ENCODE results near the gene RPS26. TPM values are rescaled to one million over a fixed set of nuclear protein-coding genes. Genes with fewer than 3 reads are reported as not detected.

The RPS26 gene
- polyA plus RNA-seq, 1 donor from 2014 or later, result 598 TPM

- Histone ChIP-seq H3K9ac (ENCODE audit: low read length) (no peak overlapping the region), H3F3A (ENCODE audit: insufficient read depth, low read length, poor library complexity, severe bottlenecking) (no peaks in the 10 kb centered on the region), H3K9me3 (ENCODE audit: low read length) (no peaks in the 10 kb centered on the region), H3K9me2 (ENCODE audit: insufficient read depth, low read length) (no peaks in the 10 kb centered on the region), H3K27me3 (ENCODE audit: insufficient read depth, low read depth, low read length) (no peaks in the 10 kb centered on the region), H3K79me2 (replicated peaks; ENCODE audit: insufficient read depth, low read length) (no peaks in the 10 kb centered on the region), H3K27ac (ENCODE audit: low read length) (no peak overlapping the region), H3K4me2 (ENCODE audit: low read length) (no peak overlapping the region), H3K36me3 (ENCODE audit: insufficient read depth, low read length) (no peaks in the 10 kb centered on the region), H3K4me3 (ENCODE audit: low read length) (no peak overlapping the region), H2AFZ (ENCODE audit: low read depth, low read length) (no peak overlapping the region), H4K20me1 (ENCODE audit: insufficient read depth) (no peaks in the 10 kb centered on the region)
- TF ChIP-seq POLR2AphosphoS5 (IDR thresholded peaks at IDR 0.05) (no peak), CTCF (IDR thresholded peaks at IDR 0.05; ENCODE audit: poor library complexity, severe bottlenecking) (no peak), TAF1 (IDR thresholded peaks at IDR 0.05; ENCODE audit: low read depth) (no peak), REST (IDR thresholded peaks at IDR 0.05; ENCODE audit: borderline replicate concordance) (no peak), SMC3 (conservative IDR thresholded peaks at IDR 0.05; ENCODE audit: poor library complexity) (no peak)
Measured at GRCh38 chr12:56061982-56062381, 20.3 kb downstream of the RPS26 start.

GRCh38 chr12:56062996-56063395 is 21.3 kb downstream of the RPS26 start:
- no peak overlapping the region for H2AFZ ChIP-seq (ENCODE audit: low read depth, low read length)

More at GRCh38 chr12:56062996-56063395, 21.3 kb downstream of the RPS26 start:
- TF ChIP-seq RAD21 (conservative IDR thresholded peaks at IDR 0.05) (no peak), MXI1 (conservative IDR thresholded peaks at IDR 0.05; ENCODE audit: poor library complexity, severe bottlenecking) (no peak), CTCF (IDR thresholded peaks at IDR 0.05; ENCODE audit: poor library complexity, severe bottlenecking) (no peak), EZH2 (IDR thresholded peaks at IDR 0.05; ENCODE audit: borderline replicate concordance, insufficient read depth, low read length, poor library complexity, severe bottlenecking) (no peak), TAF1 (IDR thresholded peaks at IDR 0.05; ENCODE audit: low read depth) (no peak), POLR2AphosphoS5 (IDR thresholded peaks at IDR 0.05) (no peak), EP300 (conservative IDR thresholded peaks at IDR 0.05; ENCODE audit: poor library complexity, severe bottlenecking) (no peak), SMC3 (conservative IDR thresholded peaks at IDR 0.05; ENCODE audit: poor library complexity) (no peak), REST (IDR thresholded peaks at IDR 0.05; ENCODE audit: borderline replicate concordance) (no peak)
- H3K4me2 ChIP-seq (ENCODE audit: low read length), result no peak overlapping the region
- H3K9me2 ChIP-seq (ENCODE audit: insufficient read depth, low read length), result no peaks in the 10 kb centered on the region
- no peaks in the 10 kb centered on the region for H3F3A ChIP-seq (ENCODE audit: insufficient read depth, low read length, poor library complexity, severe bottlenecking)
- H3K27me3 ChIP-seq (ENCODE audit: insufficient read depth, low read depth, low read length), result no peaks in the 10 kb centered on the region
- H3K36me3 ChIP-seq (ENCODE audit: insufficient read depth, low read length), result no peaks in the 10 kb centered on the region
- no peaks in the 10 kb centered on the region for H3K9me3 ChIP-seq (ENCODE audit: low read length)
- no peaks in the 10 kb centered on the region for H3K79me2 ChIP-seq (replicated peaks; ENCODE audit: insufficient read depth, low read length)
- no peaks in the 10 kb centered on the region for H4K20me1 ChIP-seq (ENCODE audit: insufficient read depth)
- H3K27ac ChIP-seq (ENCODE audit: low read length), result no peak overlapping the region
- H3K9ac ChIP-seq (ENCODE audit: low read length), result no peak overlapping the region
- H3K4me3 ChIP-seq (ENCODE audit: low read length), result no peak overlapping the region

All from neural cell (in vitro differentiated cells).